Transverse colon (tissue), 4 donors: Measurements from ENCODE around the gene RERE.

Source experiments
- CTCF ChIP-seq, 5 experiments: fragments of 200-600 bp in 3 of 5; fragments of 450-650 bp in 2 of 5; sonication (generic) in 3 of 5; IDR thresholded peaks; 1 replicate in 2 of 5; 2 replicates in 3 of 5; pipeline ENCODE4 v1.5.1; 2016 to 2017; ENCODE audit warnings: antibody characterized with exemption in 5 of 5, inconsistent platforms in 3 of 5, mild to moderate bottlenecking in 2 of 5, moderate library complexity in 1 of 5
- POLR2A ChIP-seq: fragments of 450-650 bp; IDR thresholded peaks from one replicate; pipeline ENCODE4 v1.6.1; 2016; ENCODE audit warnings: antibody characterized with exemption, mild to moderate bottlenecking, moderate library complexity
- POLR2AphosphoS5 ChIP-seq, 3 donors: sonication (generic); formaldehyde crosslinking; IDR thresholded peaks; one replicate each; pipeline ENCODE4 v1.6.1; 2016; ENCODE audit warnings: antibody characterized with exemption in 3 of 3

GRCh38 chr1:8665833-8666232 is 151.6 kb downstream of the RERE start:
- TF ChIP-seq CTCF (IDR thresholded peaks at IDR 0.05) (no peak), POLR2A (no peak), POLR2AphosphoS5 (IDR thresholded peaks at IDR 0.05) (no peak)
